Suprapubic skin (tissue), 4 donors: ENCODE measurements around the gene SLC4A7. TPM values are rescaled to one million over a fixed set of nuclear protein-coding genes. Genes with fewer than 3 reads are reported as not detected.
A peak's percentile ranks its signal among the peaks of the same experiment; 100 is the strongest.

Source experiments
- DNase-seq, 2 donors: peaks; one replicate each; pipeline ENCODE4 v3.0.0-alpha.2; 2019; ENCODE audit warnings: low spot score in 2 of 2
- H3K27ac ChIP-seq: fragments of 200-600 bp; sonication (generic); one replicate; pipeline ENCODE4 v1.5.1; 2019
- H3K27me3 ChIP-seq: fragments of 200-600 bp; sonication (generic); one replicate; pipeline ENCODE4 v1.5.1; 2019
- H3K36me3 ChIP-seq: fragments of 200-600 bp; sonication (generic); one replicate; pipeline ENCODE4 v1.5.1; 2019
- H3K4me1 ChIP-seq: fragments of 200-600 bp; sonication (generic); one replicate; pipeline ENCODE4 v1.5.1; 2019
- H3K4me3 ChIP-seq: fragments of 200-600 bp; sonication (generic); one replicate; pipeline ENCODE4 v1.5.1; 2019; ENCODE audit warnings: mild to moderate bottlenecking
- H3K9me3 ChIP-seq: fragments of 200-600 bp; sonication (generic); one replicate; pipeline ENCODE4 v1.5.1; 2019
- EP300 ChIP-seq: sonication (generic); formaldehyde crosslinking; IDR thresholded peaks from one replicate; pipeline ENCODE4 v1.6.1; 2017; ENCODE audit warnings: antibody characterized with exemption
- POLR2A ChIP-seq, 2 donors: fragments of 450-650 bp; IDR thresholded peaks; one replicate each; pipeline ENCODE4 v1.6.1; 2017; ENCODE audit warnings: antibody characterized with exemption in 2 of 2, mild to moderate bottlenecking in 2 of 2, moderate library complexity in 2 of 2
- POLR2AphosphoS5 ChIP-seq, 3 donors: sonication (generic); formaldehyde crosslinking; IDR thresholded peaks; one replicate each; pipeline ENCODE4 v1.6.1; 2017; ENCODE audit warnings: antibody characterized with exemption in 3 of 3
- WGBS: methylation state at CpG from one replicate; pipeline ENCODE4 v1.1.5; 2018; 5-methylcytosine and 5-hydroxymethylcytosine counted together
- total RNA-seq, 4 donors: library from RNA; depleted of rRNA; stranded (reverse); fragments of >200 nt; gene quantifications; one replicate each; pipeline ENCODE4 v1.1.0, GENCODE V29; 2016
- TF ChIP-seq, protein P1 (sequence below), 2 donors: fragments of 200-600 bp in 1 of 2; fragments of 450-650 bp in 1 of 2; sonication (generic) in 1 of 2; IDR thresholded peaks; one replicate each; pipeline ENCODE4 v1.5.1; 2016 to 2019; ENCODE audit warnings: antibody characterized with exemption in 2 of 2, mild to moderate bottlenecking in 1 of 2, moderate library complexity in 1 of 2

Gene SLC4A7
- total RNA-seq, 4 donors from 2014 or later: 10.9 to 17.5 (median 16.1) TPM

- Histone ChIP-seq H3K4me1 (peaks cover 28% of the 10 kb centered on the region), H3K36me3 (no peaks in the 10 kb centered on the region), H3K27me3 (no peaks in the 10 kb centered on the region), H3K4me3 (no peak overlapping the region), H3K9me3 (no peaks in the 10 kb centered on the region), H3K27ac (no peak overlapping the region)
- 43% methylated on average over 1 of the region's 1 CpG for WGBS
- no peak for DNase-seq
- no peak for TF ChIP-seq POLR2A (IDR thresholded peaks at IDR 0.05)
- TF ChIP-seq, protein P1, sequence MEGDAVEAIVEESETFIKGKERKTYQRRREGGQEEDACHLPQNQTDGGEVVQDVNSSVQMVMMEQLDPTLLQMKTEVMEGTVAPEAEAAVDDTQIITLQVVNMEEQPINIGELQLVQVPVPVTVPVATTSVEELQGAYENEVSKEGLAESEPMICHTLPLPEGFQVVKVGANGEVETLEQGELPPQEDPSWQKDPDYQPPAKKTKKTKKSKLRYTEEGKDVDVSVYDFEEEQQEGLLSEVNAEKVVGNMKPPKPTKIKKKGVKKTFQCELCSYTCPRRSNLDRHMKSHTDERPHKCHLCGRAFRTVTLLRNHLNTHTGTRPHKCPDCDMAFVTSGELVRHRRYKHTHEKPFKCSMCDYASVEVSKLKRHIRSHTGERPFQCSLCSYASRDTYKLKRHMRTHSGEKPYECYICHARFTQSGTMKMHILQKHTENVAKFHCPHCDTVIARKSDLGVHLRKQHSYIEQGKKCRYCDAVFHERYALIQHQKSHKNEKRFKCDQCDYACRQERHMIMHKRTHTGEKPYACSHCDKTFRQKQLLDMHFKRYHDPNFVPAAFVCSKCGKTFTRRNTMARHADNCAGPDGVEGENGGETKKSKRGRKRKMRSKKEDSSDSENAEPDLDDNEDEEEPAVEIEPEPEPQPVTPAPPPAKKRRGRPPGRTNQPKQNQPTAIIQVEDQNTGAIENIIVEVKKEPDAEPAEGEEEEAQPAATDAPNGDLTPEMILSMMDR (IDR thresholded peaks at IDR 0.05): peak; percentile 6 to 40
These were observed 126.4 kb downstream of the SLC4A7 start for GRCh38 chr3:27357665-27358258.

GRCh38 chr3:27356976-27357375, 127.2 kb downstream of the SLC4A7 start:
- no peaks in the 10 kb centered on the region for H3K36me3 ChIP-seq
- peaks cover 28% of the 10 kb centered on the region for H3K4me1 ChIP-seq
- H3K9me3 ChIP-seq: no peaks in the 10 kb centered on the region
- TF ChIP-seq POLR2AphosphoS5 (IDR thresholded peaks at IDR 0.05) (no peak), POLR2A (IDR thresholded peaks at IDR 0.05) (no peak)
- WGBS: 81% methylated on average over 3 of the region's 3 CpGs
- no peak for DNase-seq
- H3K4me3 ChIP-seq: no peak overlapping the region
- no peaks in the 10 kb centered on the region for H3K27me3 ChIP-seq
- H3K27ac ChIP-seq: no peak overlapping the region

GRCh38 chr3:27354588-27355203, 129.5 kb downstream of the SLC4A7 start:
- H3K9me3 ChIP-seq: no peaks in the 10 kb centered on the region
- H3K4me3 ChIP-seq: no peak overlapping the region
- no peaks in the 10 kb centered on the region for H3K27me3 ChIP-seq
- no peaks in the 10 kb centered on the region for H3K36me3 ChIP-seq
- no peak overlapping the region for H3K27ac ChIP-seq
- peaks cover 20% of the 10 kb centered on the region for H3K4me1 ChIP-seq
- no peak for DNase-seq
- no peak for TF ChIP-seq POLR2AphosphoS5 (IDR thresholded peaks at IDR 0.05)
- no peak for TF ChIP-seq EP300
- TF ChIP-seq, protein P1 (IDR thresholded peaks at IDR 0.05): no peak
- TF ChIP-seq POLR2A (IDR thresholded peaks at IDR 0.05): no peak
- WGBS: 79% methylated on average over 4 of the region's 4 CpGs

DNA sequence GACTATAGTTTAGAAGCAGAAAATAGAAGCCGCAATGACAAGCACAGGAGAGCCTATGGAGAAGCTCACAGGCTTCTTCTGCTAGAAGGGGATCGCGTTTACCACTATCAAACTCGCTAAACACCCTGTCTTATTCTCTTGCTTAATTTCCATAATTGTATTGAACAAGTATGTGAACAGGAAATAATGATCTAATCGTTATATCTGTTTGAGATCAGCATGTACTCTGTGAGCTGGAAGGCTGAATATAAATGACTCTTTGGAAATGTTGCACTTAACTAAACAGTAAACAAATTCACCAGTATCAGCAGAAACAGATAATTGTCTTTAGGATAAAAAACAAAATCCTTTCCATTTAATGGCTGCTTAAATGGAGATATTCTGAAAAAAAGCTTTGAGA, 130.0 kb downstream of the SLC4A7 start:
- Histone ChIP-seq H3K36me3 (no peaks in the 10 kb centered on the region), H3K27ac (no peak overlapping the region), H3K27me3 (no peaks in the 10 kb centered on the region), H3K4me3 (no peak overlapping the region), H3K4me1 (peaks cover 20% of the 10 kb centered on the region), H3K9me3 (no peaks in the 10 kb centered on the region)
- 48% methylated on average over 5 of the region's 5 CpGs for WGBS
- DNase-seq: no peak
- TF ChIP-seq POLR2AphosphoS5 (IDR thresholded peaks at IDR 0.05) (no peak), EP300 (no peak), POLR2A (IDR thresholded peaks at IDR 0.05) (no peak)
- TF ChIP-seq, protein P1 (IDR thresholded peaks at IDR 0.05): no peak

GRCh38 chr3:27353221-27353620, 131.0 kb downstream of the SLC4A7 start:
- TF ChIP-seq EP300 (no peak), POLR2AphosphoS5 (IDR thresholded peaks at IDR 0.05) (no peak), POLR2A (IDR thresholded peaks at IDR 0.05) (no peak)
- TF ChIP-seq, protein P1 (IDR thresholded peaks at IDR 0.05): no peak
- H3K9me3 ChIP-seq: no peaks in the 10 kb centered on the region
- WGBS: 33% methylated on average over 1 of the region's 1 CpG
- DNase-seq: no peak
- no peak overlapping the region for H3K4me3 ChIP-seq
- no peaks in the 10 kb centered on the region for H3K36me3 ChIP-seq
- H3K27me3 ChIP-seq: no peaks in the 10 kb centered on the region
- no peak overlapping the region for H3K27ac ChIP-seq
- peaks cover 20% of the 10 kb centered on the region for H3K4me1 ChIP-seq
